Tibial nerve (tissue), 4 donors: Measurements from ENCODE around the gene GSK3B. TPM values are rescaled to one million over a fixed set of nuclear protein-coding genes. Genes with fewer than 3 reads are reported as not detected.
A peak's percentile ranks its signal among the peaks of the same experiment; 100 is the strongest.

Experiments used
- DNase-seq, 2 donors: peaks; one replicate each; pipeline ENCODE4 v3.0.0-alpha.2; 2019; ENCODE audit warnings: low spot score in 2 of 2
- H3K27ac ChIP-seq, 4 donors: fragments of 200-600 bp; sonication (generic) in 3 of 4; one replicate each; pipeline ENCODE4 v1.5.1; 2017 to 2019; ENCODE audit warnings: mild to moderate bottlenecking in 1 of 4
- H3K27me3 ChIP-seq, 2 donors: fragments of 200-600 bp; sonication (generic) in 1 of 2; one replicate each; pipeline versions ENCODE4 v1.5.1 to v1.6.0; 2017 to 2019
- H3K36me3 ChIP-seq, 3 donors: fragments of 200-600 bp; sonication (generic); one replicate each; pipeline ENCODE4 v1.5.1; 2018 to 2019
- H3K4me1 ChIP-seq, 4 donors: fragments of 200-600 bp; sonication (generic) in 3 of 4; one replicate each; pipeline ENCODE4 v1.5.1; 2017 to 2019
- H3K4me3 ChIP-seq, 4 donors: fragments of 200-600 bp; sonication (generic) in 3 of 4; one replicate each; pipeline ENCODE4 v1.5.1; 2017 to 2019; ENCODE audit warnings: mild to moderate bottlenecking in 1 of 4, moderate library complexity in 1 of 4
- H3K9me3 ChIP-seq, 4 donors: fragments of 200-600 bp; sonication (generic) in 3 of 4; one replicate each; pipeline ENCODE4 v1.5.1; 2017 to 2019
- EP300 ChIP-seq, 2 donors: sonication (generic); formaldehyde crosslinking; IDR thresholded peaks; one replicate each; pipeline ENCODE4 v1.6.1; 2017; ENCODE audit warnings: antibody characterized with exemption in 2 of 2, mild to moderate bottlenecking in 1 of 2
- POLR2A ChIP-seq, 2 donors: fragments of 450-650 bp; IDR thresholded peaks; one replicate each; pipeline ENCODE4 v1.6.1; 2017; ENCODE audit warnings: antibody characterized with exemption in 2 of 2, mild to moderate bottlenecking in 2 of 2, moderate library complexity in 2 of 2
- WGBS, 2 donors: methylation state at CpG; one replicate each; pipeline ENCODE4 v1.1.5; 2018; 5-methylcytosine and 5-hydroxymethylcytosine counted together
- total RNA-seq, 4 donors: library from RNA; depleted of rRNA; stranded (reverse); fragments of >200 nt; gene quantifications; one replicate each; pipeline ENCODE4 v1.1.0, GENCODE V29; 2016
- TF ChIP-seq, protein P1 (sequence below), 5 experiments: fragments of 200-600 bp in 3 of 5; fragments of 450-650 bp in 2 of 5; sonication (generic) in 3 of 5; IDR thresholded peaks; one replicate each; pipeline ENCODE4 v1.5.1; 2016 to 2019; ENCODE audit warnings: antibody characterized with exemption in 5 of 5, mild to moderate bottlenecking in 3 of 5, moderate library complexity in 2 of 5

Gene GSK3B
- total RNA-seq, 4 donors from 2014 or later: 22.6 to 39.3 (median 28.5) TPM

DNA sequence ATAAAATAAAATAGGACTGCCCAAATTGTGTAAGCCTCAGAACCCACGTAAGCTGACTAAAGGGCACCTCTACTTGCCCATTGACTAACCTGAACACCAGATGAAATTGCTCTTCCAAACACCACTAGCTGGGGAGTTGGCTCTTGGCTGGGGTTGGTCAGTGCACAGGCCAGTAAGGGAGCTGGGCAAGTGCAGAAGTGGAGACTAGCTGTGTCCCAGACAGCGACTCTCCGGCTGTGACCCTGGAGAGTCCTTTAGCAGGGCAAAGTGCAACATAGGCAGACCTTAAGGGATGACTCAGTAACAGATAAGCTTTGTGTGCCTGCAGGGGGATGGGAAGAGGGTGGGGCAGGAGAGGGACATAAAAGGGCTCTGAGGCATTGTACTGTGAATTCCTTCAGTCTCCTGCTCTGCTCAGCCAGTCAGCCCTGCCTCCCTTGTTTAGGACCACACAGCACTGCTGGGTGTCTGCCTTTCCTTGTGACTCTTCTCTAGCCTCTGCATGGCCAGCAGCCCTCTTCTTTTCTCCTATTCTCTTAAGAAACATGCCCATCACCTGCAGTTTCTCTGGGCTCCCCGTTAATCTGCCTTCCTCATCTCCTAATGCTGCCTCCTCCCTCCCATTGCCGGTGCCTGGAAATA lies 299.2 kb downstream of the GSK3B start:
- Histone ChIP-seq H3K27me3 (no peaks in the 10 kb centered on the region), H3K27ac (peak overlapping the region in 1 of 4 donors; percentile 34), H3K4me1 (no peaks in the 10 kb centered on the region), H3K4me3 (no peak overlapping the region), H3K9me3 (no peaks in the 10 kb centered on the region), H3K36me3 (no peaks in the 10 kb centered on the region)
- TF ChIP-seq POLR2A (IDR thresholded peaks at IDR 0.05): no peak
- TF ChIP-seq, protein P1, sequence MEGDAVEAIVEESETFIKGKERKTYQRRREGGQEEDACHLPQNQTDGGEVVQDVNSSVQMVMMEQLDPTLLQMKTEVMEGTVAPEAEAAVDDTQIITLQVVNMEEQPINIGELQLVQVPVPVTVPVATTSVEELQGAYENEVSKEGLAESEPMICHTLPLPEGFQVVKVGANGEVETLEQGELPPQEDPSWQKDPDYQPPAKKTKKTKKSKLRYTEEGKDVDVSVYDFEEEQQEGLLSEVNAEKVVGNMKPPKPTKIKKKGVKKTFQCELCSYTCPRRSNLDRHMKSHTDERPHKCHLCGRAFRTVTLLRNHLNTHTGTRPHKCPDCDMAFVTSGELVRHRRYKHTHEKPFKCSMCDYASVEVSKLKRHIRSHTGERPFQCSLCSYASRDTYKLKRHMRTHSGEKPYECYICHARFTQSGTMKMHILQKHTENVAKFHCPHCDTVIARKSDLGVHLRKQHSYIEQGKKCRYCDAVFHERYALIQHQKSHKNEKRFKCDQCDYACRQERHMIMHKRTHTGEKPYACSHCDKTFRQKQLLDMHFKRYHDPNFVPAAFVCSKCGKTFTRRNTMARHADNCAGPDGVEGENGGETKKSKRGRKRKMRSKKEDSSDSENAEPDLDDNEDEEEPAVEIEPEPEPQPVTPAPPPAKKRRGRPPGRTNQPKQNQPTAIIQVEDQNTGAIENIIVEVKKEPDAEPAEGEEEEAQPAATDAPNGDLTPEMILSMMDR (IDR thresholded peaks at IDR 0.05): no peak
- no peak for TF ChIP-seq EP300 (IDR thresholded peaks at IDR 0.05)
- DNase-seq: no peak
- 36 to 40% methylated on average over 5 of the region's 5 CpGs for WGBS, 2 donors

DNA sequence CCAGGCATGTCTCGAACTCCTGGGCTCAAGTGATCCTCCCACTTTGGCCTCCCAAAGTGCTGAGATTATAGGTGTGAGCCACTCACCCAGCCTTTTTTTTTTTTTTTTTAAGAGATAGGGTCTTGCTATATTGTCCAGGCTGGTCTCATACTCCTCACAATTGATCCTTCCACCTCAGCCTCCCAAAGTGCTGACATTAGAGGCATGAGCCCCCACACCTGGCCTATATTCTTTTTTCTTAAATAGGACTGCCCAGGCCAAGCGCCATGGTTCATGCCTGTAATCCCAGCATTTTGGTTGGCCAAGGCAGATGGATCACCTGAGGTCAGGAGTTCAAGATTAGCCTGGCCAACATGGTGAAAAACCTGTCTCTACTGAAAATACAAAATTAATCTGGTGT lies 299.8 kb downstream of the GSK3B start:
- WGBS, 2 donors: 91 to 96% methylated on average over 2 of the region's 2 CpGs
- Histone ChIP-seq H3K4me3 (no peak overlapping the region), H3K36me3 (no peaks in the 10 kb centered on the region), H3K9me3 (no peaks in the 10 kb centered on the region), H3K27me3 (no peaks in the 10 kb centered on the region), H3K4me1 (no peaks in the 10 kb centered on the region), H3K27ac (no peak overlapping the region)
- TF ChIP-seq, protein P1 (IDR thresholded peaks at IDR 0.05): no peak
- TF ChIP-seq EP300 (IDR thresholded peaks at IDR 0.05): no peak
- TF ChIP-seq POLR2A (IDR thresholded peaks at IDR 0.05): no peak
- DNase-seq: no peak

DNA sequence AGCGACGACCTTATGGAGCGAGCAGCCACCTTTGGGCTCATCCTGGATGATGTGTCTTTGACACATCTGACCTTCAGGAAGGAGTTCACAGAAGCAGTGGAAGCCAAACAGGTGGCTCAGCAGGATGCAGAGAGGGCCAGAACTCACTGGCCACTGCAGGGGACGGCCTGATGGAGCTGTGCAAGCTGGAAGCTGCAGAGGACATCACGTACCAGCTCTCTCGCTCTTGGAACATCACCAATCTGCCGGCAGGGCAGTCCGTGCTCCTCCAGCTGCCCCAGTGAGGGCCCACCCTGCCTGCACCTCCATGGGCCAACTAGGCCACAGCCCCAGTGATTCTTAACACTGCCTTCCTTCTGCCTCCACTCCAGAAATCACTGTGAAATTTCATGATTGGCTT lies 302.0 kb downstream of the GSK3B start:
- Histone ChIP-seq H3K4me1 (no peaks in the 10 kb centered on the region), H3K9me3 (no peaks in the 10 kb centered on the region), H3K4me3 (no peak overlapping the region), H3K27ac (no peak overlapping the region), H3K27me3 (no peaks in the 10 kb centered on the region), H3K36me3 (no peaks in the 10 kb centered on the region)
- TF ChIP-seq POLR2A (IDR thresholded peaks at IDR 0.05): no peak
- TF ChIP-seq, protein P1 (IDR thresholded peaks at IDR 0.05): no peak
- DNase-seq: no peak
- WGBS, 2 donors: 86 to 100% methylated on average over 4 to 6 of the region's 8 CpGs

DNA sequence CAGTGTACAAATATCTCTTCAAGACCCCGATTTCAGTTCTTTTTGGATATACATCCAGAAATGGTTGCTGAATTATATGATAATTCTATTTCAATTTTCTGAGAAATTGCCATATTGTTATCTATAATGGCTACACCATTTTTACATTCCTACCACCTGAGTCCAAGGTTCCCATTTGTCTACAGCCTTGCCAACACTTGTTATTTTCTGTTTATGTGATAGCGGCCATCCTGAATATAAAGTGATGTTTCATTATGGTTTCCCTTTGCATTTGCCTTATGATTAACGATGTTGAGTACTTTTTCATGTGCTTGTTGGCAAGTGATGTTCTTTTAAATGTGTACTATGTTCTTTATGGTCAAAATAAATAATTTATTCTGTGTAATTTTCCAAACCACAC lies 303.9 kb downstream of the GSK3B start:
- H3K9me3 ChIP-seq: no peaks in the 10 kb centered on the region
- TF ChIP-seq POLR2A (IDR thresholded peaks at IDR 0.05) (no peak), EP300 (IDR thresholded peaks at IDR 0.05) (no peak)
- TF ChIP-seq, protein P1 (IDR thresholded peaks at IDR 0.05): no peak
- 91 to 94% methylated on average over 3 of the region's 3 CpGs for WGBS, 2 donors
- H3K27me3 ChIP-seq: no peaks in the 10 kb centered on the region
- H3K36me3 ChIP-seq: no peaks in the 10 kb centered on the region
- DNase-seq: no peak
- H3K4me1 ChIP-seq: no peaks in the 10 kb centered on the region
- H3K27ac ChIP-seq: no peak overlapping the region
- no peak overlapping the region for H3K4me3 ChIP-seq

DNA sequence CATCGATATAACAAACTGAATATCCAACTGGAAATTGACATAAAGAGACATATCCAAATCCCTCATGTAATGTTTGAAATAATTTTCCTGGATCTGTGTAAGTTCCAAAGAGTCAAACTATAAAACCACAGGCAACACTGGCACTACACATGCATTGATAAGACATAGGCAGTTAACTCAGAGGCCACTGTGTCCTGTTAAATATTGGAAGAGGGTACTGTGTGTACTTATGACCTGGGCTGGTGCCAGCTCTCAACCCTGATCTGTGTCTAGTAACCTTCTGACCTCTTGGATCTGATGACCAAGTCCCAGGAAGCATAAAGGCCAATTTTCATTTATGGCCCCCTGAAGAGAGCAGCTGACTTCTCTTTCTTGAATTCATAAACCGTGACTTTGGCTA lies 307.8 kb downstream of the GSK3B start:
- DNase-seq: no peak
- H3K36me3 ChIP-seq: no peaks in the 10 kb centered on the region
- H3K27ac ChIP-seq: no peak overlapping the region
- TF ChIP-seq POLR2A (IDR thresholded peaks at IDR 0.05) (no peak), EP300 (IDR thresholded peaks at IDR 0.05) (no peak)
- TF ChIP-seq, protein P1 (IDR thresholded peaks at IDR 0.05): no peak
- no peaks in the 10 kb centered on the region for H3K4me1 ChIP-seq
- H3K4me3 ChIP-seq: no peak overlapping the region
- H3K27me3 ChIP-seq: no peaks in the 10 kb centered on the region
- 65 to 71% methylated on average over 2 of the region's 2 CpGs for WGBS, 2 donors
- no peaks in the 10 kb centered on the region for H3K9me3 ChIP-seq
